HCT116 (cell line): ENCODE data around the gene SPINK13. TPM values are rescaled to one million over a fixed set of nuclear protein-coding genes. Genes with fewer than 3 reads are reported as not detected.
"Not testable (repeated sequence)": the region's sequence is repeated elsewhere in the genome, so short reads cannot be mapped to it uniquely, and the experiment has no call there.

Experiments
- ATAC-seq: fragments of 200-7000 bp; cut with Tn5 transposase; 2 replicates; pipeline ENCODE4 v1.9.1; 2020; ENCODE audit warnings: mild to moderate bottlenecking, moderate library complexity
- BruUV-seq: library from RNA; stranded (reverse); fragments of 400-500 nt; replicated peaks from 2 replicates; lab custom pipeline; 2021; lab: Mats Ljungman, UMichigan
- CTCF ChIA-PET: fragments of 300-600 bp; sonication (Branson Sonifier 250); formaldehyde crosslinking; loops from one replicate; lab custom pipeline; 2021; ENCODE audit warnings: antibody characterized with exemption; lab: Charles Lee
- POLR2A ChIA-PET: fragments of 300-600, 350-600 bp; sonication (Branson Sonifier 250); formaldehyde crosslinking; loops from one replicate; lab custom pipeline; 2021; ENCODE audit warnings: antibody characterized with exemption; lab: Charles Lee
- RAD21 ChIA-PET, 2 experiments: fragments of 300-600 bp; sonication (Branson Sonifier 250); formaldehyde crosslinking; loops; one replicate each; lab custom pipeline; 2023; ENCODE audit warnings: low total read pairs in 2 of 2; ENCODE audit not compliant: uncharacterized antibody in 2 of 2, unreplicated experiment in 2 of 2, low non-redundant PET in 1 of 2; lab: Charles Lee
- DNase-seq: peaks from one replicate; pipeline ENCODE4 v3.0.0-alpha.2; 2010; ENCODE audit warnings: low read depth, low spot score
- H2AFZ ChIP-seq: fragments of 200-600 bp; shearing (Covaris generic), sonication (generic); 2 replicates; pipeline ENCODE4 v1.6.1; 2017; ENCODE audit warnings: low read depth, mixed run types, mixed read lengths, antibody characterized with exemption, low read length; ENCODE audit not compliant: poor library complexity, severe bottlenecking
- H3K27ac ChIP-seq: 2 replicates; pipeline ENCODE4 v1.5.1; 2012; ENCODE audit warnings: low read depth, low read length
- H3K27me3 ChIP-seq: fragments of 200-600 bp; sonication (generic); 2 replicates; pipeline ENCODE4 v1.6.1; 2016; ENCODE audit warnings: mixed run types, low read length, mixed read lengths; ENCODE audit not compliant: insufficient read depth
- H3K36me3 ChIP-seq, 2 experiments: fragments of 200-500 bp in 1 of 2; fragments of 200-600 bp in 1 of 2; sonication (Bioruptor generic) in 1 of 2; sonication (generic) in 1 of 2; 2 replicates each; pipeline versions ENCODE4 v1.5.1 to v1.6.1; 2014 to 2016; ENCODE audit warnings: low read length in 2 of 2, inconsistent platforms in 1 of 2, mixed read lengths in 1 of 2, mixed run types in 1 of 2; ENCODE audit not compliant: insufficient read depth in 2 of 2, control insufficient read depth in 1 of 2
- H3K4me1 ChIP-seq, 2 experiments: fragments of 200-600 bp in 1 of 2; sonication (generic) in 1 of 2; 2 replicates each; pipeline versions ENCODE4 v1.5.1 to v1.6.1; 2012 to 2017; ENCODE audit warnings: low read length in 2 of 2, inconsistent platforms in 1 of 2, mild to moderate bottlenecking in 1 of 2, mixed read lengths in 1 of 2, mixed run types in 1 of 2, moderate library complexity in 1 of 2; ENCODE audit not compliant: insufficient read depth in 2 of 2, control insufficient read depth in 1 of 2
- H3K4me2 ChIP-seq: fragments of 200-600 bp; sonication (generic); 2 replicates; pipeline ENCODE4 v1.6.1; 2017; ENCODE audit warnings: mixed run types, low read length, mixed read lengths
- H3K4me3 ChIP-seq, 2 experiments: fragments of 200-600 bp in 1 of 2; sonication (generic) in 1 of 2; replicated peaks in 1 of 2; 2 replicates each; pipeline ENCODE4 v1.5.1; 2011 to 2016; ENCODE audit warnings: low read length in 2 of 2, control low read depth in 1 of 2, low read depth in 1 of 2, mild to moderate bottlenecking in 1 of 2, mixed read lengths in 1 of 2, mixed run types in 1 of 2
- H3K79me2 ChIP-seq: fragments of 200-600 bp; sonication (generic); 2 replicates; pipeline ENCODE4 v1.6.1; 2017; ENCODE audit warnings: mild to moderate bottlenecking, mixed run types, low read length, moderate library complexity, mixed read lengths; ENCODE audit not compliant: insufficient read depth
- H3K9ac ChIP-seq: fragments of 200-600 bp; sonication (generic); 2 replicates; pipeline ENCODE4 v1.6.1; 2016; ENCODE audit warnings: low read length, mixed read lengths
- H3K9me2 ChIP-seq: fragments of 200-600 bp; sonication (generic), shearing (Covaris generic); 2 replicates; pipeline ENCODE4 v1.6.1; 2017; ENCODE audit warnings: mixed run types, mild to moderate bottlenecking, moderate library complexity; ENCODE audit not compliant: insufficient read depth
- H3K9me3 ChIP-seq, 2 experiments: fragments of 200-500 bp in 1 of 2; fragments of 200-600 bp in 1 of 2; sonication (Bioruptor generic) in 1 of 2; sonication (generic) in 1 of 2; 2 replicates each; pipeline ENCODE4 v1.6.1; 2014 to 2017; ENCODE audit warnings: low read length in 2 of 2, mixed read lengths in 2 of 2, inconsistent platforms in 1 of 2, low read depth in 1 of 2, mild to moderate bottlenecking in 1 of 2, mixed run types in 1 of 2, moderate library complexity in 1 of 2; ENCODE audit not compliant: control insufficient read depth in 1 of 2, insufficient read depth in 1 of 2
- H4K20me1 ChIP-seq: fragments of 200-600 bp; sonication (generic), shearing (Covaris generic); 2 replicates; pipeline ENCODE4 v1.6.1; 2017; ENCODE audit warnings: mixed run types, mild to moderate bottlenecking, moderate library complexity; ENCODE audit not compliant: insufficient read depth
- CEBPB ChIP-seq: IDR thresholded peaks from 2 replicates; pipeline ENCODE4 v1.6.1; 2012; ENCODE audit warnings: low read depth
- ELF1 ChIP-seq: IDR thresholded peaks from 2 replicates; pipeline ENCODE4 v1.6.1; 2012; ENCODE audit warnings: low read depth, borderline replicate concordance
- EZH2 ChIP-seq: fragments of 200-600 bp; sonication (generic); IDR thresholded peaks from 2 replicates; pipeline ENCODE4 v1.6.1; 2017; ENCODE audit warnings: antibody characterized with exemption, mixed run types
- EZH2phosphoT487 ChIP-seq: fragments of 200-600 bp; IDR thresholded peaks from 2 replicates; pipeline ENCODE4 v1.6.1; 2018; ENCODE audit warnings: antibody characterized with exemption, borderline replicate concordance
- JUND ChIP-seq: IDR thresholded peaks from 2 replicates; pipeline ENCODE4 v1.6.1; 2012
- MAX ChIP-seq: IDR thresholded peaks from 2 replicates; pipeline ENCODE4 v1.6.1; 2012
- POLR2A ChIP-seq: IDR thresholded peaks from 2 replicates; pipeline ENCODE4 v1.7.0; 2011; ENCODE audit warnings: borderline replicate concordance; ENCODE audit not compliant: insufficient read depth, insufficient read length; ENCODE audit errors: extremely low read depth
- POLR2AphosphoS5 ChIP-seq: IDR thresholded peaks from 2 replicates; pipeline ENCODE4 v1.6.1; 2011; ENCODE audit warnings: mild to moderate bottlenecking, low read depth, low read length, moderate library complexity
- RAD21 ChIP-seq: IDR thresholded peaks from 2 replicates; pipeline ENCODE4 v1.6.1; 2012; ENCODE audit warnings: low read depth, mild to moderate bottlenecking
- SIN3A ChIP-seq: IDR thresholded peaks from 2 replicates; pipeline ENCODE4 v1.6.1; 2012; ENCODE audit warnings: low read depth
- TCF7L2 ChIP-seq: IDR thresholded peaks from 2 replicates; pipeline ENCODE4 v1.7.0; 2011; ENCODE audit warnings: borderline replicate concordance, inconsistent platforms; ENCODE audit not compliant: insufficient read depth, insufficient read length; ENCODE audit errors: extremely low read depth
- intact Hi-C: fragments of 100-400 bp; cut with micrococcal nuclease; formaldehyde crosslinking; loops from 2 replicates; pipeline ENCODE4 v1.10.0; 2022
- total RNA-seq: library from RNA; stranded (reverse); gene quantifications from one replicate; pipeline ENCODE4 v1.2.1, GENCODE V29; 2021; ENCODE audit not compliant: unreplicated experiment
- TF ChIP-seq, protein P1 (sequence below), 3 experiments: fragments of 200-600 bp in 1 of 3; sonication (generic) in 1 of 3; IDR thresholded peaks in 2 of 3; conservative IDR thresholded peaks in 1 of 3; 2 replicates each; pipeline ENCODE4 v1.5.1; 2012 to 2017; ENCODE audit warnings: low read depth in 2 of 3, low read length in 2 of 3, antibody characterized with exemption in 1 of 3, borderline replicate concordance in 1 of 3, control low read depth in 1 of 3, mild to moderate bottlenecking in 1 of 3, mixed read lengths in 1 of 3, mixed run types in 1 of 3, moderate library complexity in 1 of 3; ENCODE audit not compliant: insufficient read depth in 1 of 3
- TF ChIP-seq, protein P2 (sequence below): IDR thresholded peaks from 2 replicates; pipeline ENCODE4 v1.6.1; 2012; ENCODE audit warnings: low read depth

Gene SPINK13
- total RNA-seq, 1 experiment from 2014 or later: not detected

GRCh38 chr5:148320011-148320963 lies 51.7 kb downstream of the SPINK13 start:
- intact Hi-C loops, POLR2A ChIA-PET, H3K79me2 ChIP-seq, H3K4me1 ChIP-seq, DNase-seq, ATAC-seq, BruUV-seq, H3K9me3 ChIP-seq, CTCF ChIA-PET, H3K27me3 ChIP-seq, H2AFZ ChIP-seq, H3K4me3 ChIP-seq, H3K4me2 ChIP-seq, RAD21 ChIA-PET, H3K27ac ChIP-seq, H3K9me2 ChIP-seq, H3K9ac ChIP-seq, H4K20me1 ChIP-seq, H3K36me3 ChIP-seq: not testable (repeated sequence)

DNA sequence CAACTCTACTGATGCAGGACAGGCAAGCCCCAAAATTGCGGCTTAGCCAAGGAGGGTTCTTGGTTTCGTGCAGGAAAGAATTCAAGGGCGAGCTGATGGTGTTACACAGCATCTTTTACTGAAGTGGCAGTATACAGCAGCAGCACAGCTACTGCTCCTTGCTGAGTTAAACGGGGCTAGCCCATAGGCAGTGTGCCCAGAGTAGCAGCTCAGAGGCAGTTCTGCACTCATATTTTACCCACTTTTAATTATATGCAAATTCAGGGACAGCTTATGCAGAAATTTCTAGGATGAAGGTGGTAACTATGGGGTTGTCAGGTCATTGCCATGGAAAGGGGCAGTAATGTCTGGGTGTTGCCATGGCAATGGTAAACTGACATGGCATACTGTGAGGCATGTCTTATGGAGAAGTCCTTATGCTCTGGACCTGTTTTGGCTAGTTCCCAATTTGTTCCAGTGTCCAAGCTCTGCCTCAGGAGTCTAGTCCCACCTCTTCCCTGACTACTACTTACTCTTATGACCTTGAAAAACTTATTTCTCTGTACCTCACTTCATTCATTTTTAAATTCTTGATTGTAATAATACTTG lies 64.8 kb downstream of the SPINK13 start:
- BruUV-seq: no TSS peak
- no peaks in the 10 kb centered on the region for H3K9me2 ChIP-seq
- no peak for DNase-seq
- no peak overlapping the region for H2AFZ ChIP-seq
- no peak overlapping the region for H3K4me3 ChIP-seq
- intact Hi-C loops: no loop called here
- ATAC-seq: no peak
- H3K4me2 ChIP-seq: no peak overlapping the region
- ChIA-PET CTCF (no interaction called here), RAD21 (no interaction called here), POLR2A (no interaction called here)
- no peak overlapping the region for H3K27ac ChIP-seq
- no peak overlapping the region for H3K9ac ChIP-seq
- no peaks in the 10 kb centered on the region for H3K36me3 ChIP-seq
- H3K9me3 ChIP-seq: no peaks in the 10 kb centered on the region
- no peaks in the 10 kb centered on the region for H3K27me3 ChIP-seq
- no peaks in the 10 kb centered on the region for H3K79me2 ChIP-seq
- no peaks in the 10 kb centered on the region for H4K20me1 ChIP-seq
- H3K4me1 ChIP-seq: peaks cover 0 to 5% of the 10 kb centered on the region in 2 experiments; a peak in 1 of 4 replicates
- TF ChIP-seq, protein P1, sequence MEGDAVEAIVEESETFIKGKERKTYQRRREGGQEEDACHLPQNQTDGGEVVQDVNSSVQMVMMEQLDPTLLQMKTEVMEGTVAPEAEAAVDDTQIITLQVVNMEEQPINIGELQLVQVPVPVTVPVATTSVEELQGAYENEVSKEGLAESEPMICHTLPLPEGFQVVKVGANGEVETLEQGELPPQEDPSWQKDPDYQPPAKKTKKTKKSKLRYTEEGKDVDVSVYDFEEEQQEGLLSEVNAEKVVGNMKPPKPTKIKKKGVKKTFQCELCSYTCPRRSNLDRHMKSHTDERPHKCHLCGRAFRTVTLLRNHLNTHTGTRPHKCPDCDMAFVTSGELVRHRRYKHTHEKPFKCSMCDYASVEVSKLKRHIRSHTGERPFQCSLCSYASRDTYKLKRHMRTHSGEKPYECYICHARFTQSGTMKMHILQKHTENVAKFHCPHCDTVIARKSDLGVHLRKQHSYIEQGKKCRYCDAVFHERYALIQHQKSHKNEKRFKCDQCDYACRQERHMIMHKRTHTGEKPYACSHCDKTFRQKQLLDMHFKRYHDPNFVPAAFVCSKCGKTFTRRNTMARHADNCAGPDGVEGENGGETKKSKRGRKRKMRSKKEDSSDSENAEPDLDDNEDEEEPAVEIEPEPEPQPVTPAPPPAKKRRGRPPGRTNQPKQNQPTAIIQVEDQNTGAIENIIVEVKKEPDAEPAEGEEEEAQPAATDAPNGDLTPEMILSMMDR (IDR thresholded peaks at IDR 0.05 in 2 of 3, conservative IDR thresholded peaks at IDR 0.05 in 1 of 3; ENCODE audit: borderline replicate concordance in 1 of 3, insufficient read depth in 1 of 3, low read depth in 2 of 3, low read length in 2 of 3): no peak
- TF ChIP-seq ELF1 (no peak), MAX (no peak), EZH2phosphoT487 (no peak), CEBPB (no peak), POLR2A (no peak), TCF7L2 (no peak), EZH2 (no peak), JUND (no peak), RAD21 (no peak), POLR2AphosphoS5 (no peak), SIN3A (no peak)
- TF ChIP-seq, protein P2, sequence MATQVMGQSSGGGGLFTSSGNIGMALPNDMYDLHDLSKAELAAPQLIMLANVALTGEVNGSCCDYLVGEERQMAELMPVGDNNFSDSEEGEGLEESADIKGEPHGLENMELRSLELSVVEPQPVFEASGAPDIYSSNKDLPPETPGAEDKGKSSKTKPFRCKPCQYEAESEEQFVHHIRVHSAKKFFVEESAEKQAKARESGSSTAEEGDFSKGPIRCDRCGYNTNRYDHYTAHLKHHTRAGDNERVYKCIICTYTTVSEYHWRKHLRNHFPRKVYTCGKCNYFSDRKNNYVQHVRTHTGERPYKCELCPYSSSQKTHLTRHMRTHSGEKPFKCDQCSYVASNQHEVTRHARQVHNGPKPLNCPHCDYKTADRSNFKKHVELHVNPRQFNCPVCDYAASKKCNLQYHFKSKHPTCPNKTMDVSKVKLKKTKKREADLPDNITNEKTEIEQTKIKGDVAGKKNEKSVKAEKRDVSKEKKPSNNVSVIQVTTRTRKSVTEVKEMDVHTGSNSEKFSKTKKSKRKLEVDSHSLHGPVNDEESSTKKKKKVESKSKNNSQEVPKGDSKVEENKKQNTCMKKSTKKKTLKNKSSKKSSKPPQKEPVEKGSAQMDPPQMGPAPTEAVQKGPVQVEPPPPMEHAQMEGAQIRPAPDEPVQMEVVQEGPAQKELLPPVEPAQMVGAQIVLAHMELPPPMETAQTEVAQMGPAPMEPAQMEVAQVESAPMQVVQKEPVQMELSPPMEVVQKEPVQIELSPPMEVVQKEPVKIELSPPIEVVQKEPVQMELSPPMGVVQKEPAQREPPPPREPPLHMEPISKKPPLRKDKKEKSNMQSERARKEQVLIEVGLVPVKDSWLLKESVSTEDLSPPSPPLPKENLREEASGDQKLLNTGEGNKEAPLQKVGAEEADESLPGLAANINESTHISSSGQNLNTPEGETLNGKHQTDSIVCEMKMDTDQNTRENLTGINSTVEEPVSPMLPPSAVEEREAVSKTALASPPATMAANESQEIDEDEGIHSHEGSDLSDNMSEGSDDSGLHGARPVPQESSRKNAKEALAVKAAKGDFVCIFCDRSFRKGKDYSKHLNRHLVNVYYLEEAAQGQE: no peak
